Loucy (cell line): ENCODE data around the gene SHISA6.

Source experiments
- EZH2phosphoT487 ChIP-seq: fragments of 200-600 bp; IDR thresholded peaks from 2 replicates; pipeline ENCODE4 v1.6.1; 2018; ENCODE audit warnings: antibody characterized with exemption, mild to moderate bottlenecking, moderate library complexity, borderline replicate concordance
- TF ChIP-seq, protein P1 (sequence below): fragments of 200-600 bp; sonication (generic); conservative IDR thresholded peaks from 2 replicates; pipeline ENCODE4 v1.5.1; 2014; ENCODE audit warnings: mild to moderate bottlenecking, antibody characterized with exemption, low read length

- TF ChIP-seq, protein P1, sequence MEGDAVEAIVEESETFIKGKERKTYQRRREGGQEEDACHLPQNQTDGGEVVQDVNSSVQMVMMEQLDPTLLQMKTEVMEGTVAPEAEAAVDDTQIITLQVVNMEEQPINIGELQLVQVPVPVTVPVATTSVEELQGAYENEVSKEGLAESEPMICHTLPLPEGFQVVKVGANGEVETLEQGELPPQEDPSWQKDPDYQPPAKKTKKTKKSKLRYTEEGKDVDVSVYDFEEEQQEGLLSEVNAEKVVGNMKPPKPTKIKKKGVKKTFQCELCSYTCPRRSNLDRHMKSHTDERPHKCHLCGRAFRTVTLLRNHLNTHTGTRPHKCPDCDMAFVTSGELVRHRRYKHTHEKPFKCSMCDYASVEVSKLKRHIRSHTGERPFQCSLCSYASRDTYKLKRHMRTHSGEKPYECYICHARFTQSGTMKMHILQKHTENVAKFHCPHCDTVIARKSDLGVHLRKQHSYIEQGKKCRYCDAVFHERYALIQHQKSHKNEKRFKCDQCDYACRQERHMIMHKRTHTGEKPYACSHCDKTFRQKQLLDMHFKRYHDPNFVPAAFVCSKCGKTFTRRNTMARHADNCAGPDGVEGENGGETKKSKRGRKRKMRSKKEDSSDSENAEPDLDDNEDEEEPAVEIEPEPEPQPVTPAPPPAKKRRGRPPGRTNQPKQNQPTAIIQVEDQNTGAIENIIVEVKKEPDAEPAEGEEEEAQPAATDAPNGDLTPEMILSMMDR, result no peak
- TF ChIP-seq EZH2phosphoT487, result no peak
Measured at GRCh38 chr17:11303773-11304394, 62.9 kb downstream of the SHISA6 start.
